HuH-7 (cell line): ENCODE data around the gene PHTF2.

Experiments
- DNase-seq: peaks from one replicate; pipeline ENCODE4 v3.0.0; 2011; ENCODE audit warnings: low spot score

The PHTF2 gene

DNA sequence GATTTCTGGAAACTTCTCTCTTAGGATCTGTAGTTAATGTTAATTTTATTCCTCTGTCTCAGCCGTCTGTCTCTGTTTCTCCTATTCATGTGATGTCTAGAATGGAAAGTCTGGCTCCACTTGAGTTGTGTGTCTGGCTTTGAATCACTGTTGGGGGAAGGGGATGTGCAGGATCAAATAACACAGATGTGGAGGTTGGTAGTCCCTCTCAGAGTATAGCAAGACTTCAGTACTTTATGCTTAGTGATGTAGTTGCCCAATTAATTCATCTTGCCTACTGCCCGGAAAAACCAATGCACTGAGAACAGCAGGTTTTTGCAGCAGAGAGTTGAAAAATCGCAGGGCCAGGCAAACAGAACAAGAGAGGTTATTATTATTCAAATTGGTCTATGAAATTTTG lies 79.2 kb downstream of the PHTF2 start:
- no peak for DNase-seq

DNA sequence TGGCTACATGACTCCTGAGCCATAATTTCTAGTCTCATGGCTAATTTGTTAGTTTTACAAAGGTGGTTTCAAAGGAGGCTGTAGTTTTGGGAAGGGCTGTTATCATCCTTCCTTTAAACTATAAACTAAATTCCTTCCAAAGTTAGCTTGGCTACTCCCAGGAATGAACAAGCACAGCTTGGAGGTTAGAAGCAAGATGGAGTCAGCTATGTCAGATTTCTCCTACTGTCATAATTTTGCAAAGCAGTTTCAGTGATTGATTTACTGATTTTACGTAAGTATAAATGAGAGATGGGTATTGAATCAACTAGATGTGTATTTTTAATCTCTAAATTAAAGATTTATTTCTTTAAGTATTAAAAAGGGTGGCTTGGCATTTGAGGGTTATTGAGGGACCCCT lies 79.9 kb downstream of the PHTF2 start:
- DNase-seq: no peak

DNA sequence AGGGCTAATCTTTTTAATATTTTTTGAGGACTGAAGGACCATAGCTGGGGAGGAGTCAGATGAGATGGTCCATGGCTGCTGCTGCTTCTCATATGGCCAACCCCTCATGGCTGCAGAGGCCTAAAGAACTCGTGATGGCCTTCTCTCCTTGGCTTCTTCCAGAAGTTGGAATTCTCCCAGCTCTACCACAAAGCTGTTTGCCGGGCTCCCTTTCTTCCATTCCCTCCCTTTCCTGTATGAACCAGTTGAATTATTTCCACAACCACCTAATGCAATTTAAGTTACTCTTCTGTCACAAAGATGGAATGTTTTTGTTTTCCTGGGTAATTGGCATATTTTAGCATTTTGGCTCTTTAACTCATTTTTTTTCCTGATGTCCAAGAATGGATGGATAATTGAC lies 80.7 kb downstream of the PHTF2 start:
- no peak for DNase-seq

- DNase-seq: no peak
Measured at GRCh38 chr7:77881871-77882270, 83.3 kb downstream of the PHTF2 start.

DNA sequence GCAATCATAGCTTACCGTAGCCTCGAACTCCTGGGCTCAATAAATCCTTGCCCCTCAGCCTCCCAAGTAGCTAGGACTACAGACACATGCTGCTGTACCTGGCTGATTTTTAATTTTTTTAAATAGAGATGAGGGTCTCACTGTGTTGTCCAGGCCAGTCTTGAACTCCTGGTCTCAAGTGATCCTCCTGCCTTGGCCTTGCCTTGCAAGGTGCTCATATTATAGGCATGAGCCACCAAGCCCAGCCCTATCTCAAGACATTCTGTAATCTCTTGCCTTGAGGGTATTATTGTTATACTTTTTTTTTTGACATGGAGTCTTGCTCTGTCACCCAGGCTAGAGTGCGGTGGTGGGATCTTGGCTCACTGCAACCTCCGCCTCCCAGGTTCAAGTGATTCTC lies 86.6 kb downstream of the PHTF2 start:
- no peak for DNase-seq

GRCh38 chr7:77887567-77887966 lies 89.0 kb downstream of the PHTF2 start:
- no peak for DNase-seq

- DNase-seq: no peak
Measured at GRCh38 chr7:77888998-77889397, 90.4 kb downstream of the PHTF2 start.

DNA sequence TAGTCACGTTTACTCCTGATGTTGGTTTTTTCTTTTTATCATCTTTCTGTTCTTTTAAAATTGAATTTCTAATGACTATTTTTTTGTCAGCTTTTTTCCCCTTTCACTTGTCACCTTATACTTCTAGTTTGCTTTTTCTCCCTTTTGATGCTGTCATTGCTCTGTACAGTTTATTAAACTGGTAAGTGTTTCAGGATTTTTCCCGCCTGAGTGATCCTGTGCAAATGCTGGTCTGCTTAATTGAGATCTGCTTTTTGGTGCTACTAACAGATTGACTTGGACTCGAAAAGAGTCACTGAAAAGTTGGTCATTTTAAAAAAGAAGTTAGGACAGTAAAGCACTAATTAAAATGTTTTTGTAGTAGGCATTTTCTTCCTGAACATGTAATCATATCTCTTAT lies 95.2 kb downstream of the PHTF2 start:
- no peak for DNase-seq

GRCh38 chr7:77894574-77895091 lies 96.1 kb downstream of the PHTF2 start:
- DNase-seq: no peak

GRCh38 chr7:77895905-77896304 lies 97.3 kb downstream of the PHTF2 start:
- no peak for DNase-seq

DNA sequence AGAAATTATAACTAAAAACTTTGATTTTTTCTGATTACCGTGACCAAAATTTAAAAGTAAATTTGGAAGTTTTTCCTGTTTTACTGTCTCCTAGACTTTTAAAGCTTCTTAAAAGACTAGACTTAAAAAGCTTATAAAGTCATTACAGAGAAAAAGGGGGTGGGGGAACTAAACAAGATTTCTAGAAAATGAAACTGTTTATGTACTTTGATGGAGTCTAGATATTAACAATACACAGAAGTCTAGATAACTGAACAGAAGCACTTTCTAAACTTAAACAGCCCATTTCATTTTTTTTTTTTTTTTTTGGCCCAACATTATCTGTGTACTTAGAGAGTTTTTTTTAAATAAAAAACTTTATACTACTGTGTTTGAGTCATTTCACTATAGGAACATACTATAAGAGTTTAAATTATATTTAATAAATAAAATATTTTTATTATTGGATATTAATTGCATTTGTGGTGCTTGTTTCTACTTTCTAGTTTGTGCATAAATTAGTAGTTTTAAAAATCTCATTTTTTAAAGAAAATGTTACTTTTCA lies 98.5 kb downstream of the PHTF2 start:
- no peak for DNase-seq

DNA sequence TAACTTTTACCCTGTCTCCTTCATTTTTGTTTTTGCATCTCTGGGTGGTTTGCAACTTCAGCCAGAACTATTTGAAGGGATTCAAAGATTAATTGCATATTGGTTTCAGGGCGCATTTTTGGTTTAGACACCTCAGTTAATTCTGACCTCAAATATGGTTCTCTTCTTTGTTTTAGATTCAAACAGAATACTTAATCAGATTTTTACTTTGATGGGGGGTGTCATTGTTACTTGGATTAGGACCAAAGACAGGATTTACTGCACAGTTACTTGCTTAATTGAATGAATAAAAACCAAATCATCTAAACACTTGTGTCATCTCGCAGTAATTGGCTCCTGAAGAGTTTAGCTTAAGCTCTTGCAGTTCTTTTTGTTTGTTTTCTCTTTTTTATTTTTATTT lies 100.9 kb downstream of the PHTF2 start:
- DNase-seq: no peak

- no peak for DNase-seq
Measured at GRCh38 chr7:77903597-77903996, 105.0 kb downstream of the PHTF2 start.

DNA sequence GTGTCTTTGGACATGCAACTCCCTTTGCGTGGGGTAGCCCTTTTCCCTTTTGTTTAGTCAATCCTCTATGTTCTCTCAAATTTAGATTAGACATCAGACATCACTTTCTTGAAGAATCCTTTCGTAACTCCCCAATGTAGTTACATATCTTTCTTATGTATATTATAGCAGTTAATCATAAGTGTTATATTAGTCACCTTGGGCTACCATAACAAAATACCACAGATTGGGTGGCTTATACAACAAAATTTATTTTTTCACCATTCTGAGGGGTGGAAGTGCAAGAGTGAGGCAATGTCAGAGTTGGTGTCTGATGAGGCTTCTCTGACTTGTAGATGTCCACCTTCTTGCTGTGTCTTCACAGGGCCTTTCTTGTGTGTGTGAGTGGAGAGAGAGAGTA lies 105.7 kb downstream of the PHTF2 start:
- no peak for DNase-seq

GRCh38 chr7:77907281-77907680 lies 108.7 kb downstream of the PHTF2 start:
- DNase-seq: no peak

DNA sequence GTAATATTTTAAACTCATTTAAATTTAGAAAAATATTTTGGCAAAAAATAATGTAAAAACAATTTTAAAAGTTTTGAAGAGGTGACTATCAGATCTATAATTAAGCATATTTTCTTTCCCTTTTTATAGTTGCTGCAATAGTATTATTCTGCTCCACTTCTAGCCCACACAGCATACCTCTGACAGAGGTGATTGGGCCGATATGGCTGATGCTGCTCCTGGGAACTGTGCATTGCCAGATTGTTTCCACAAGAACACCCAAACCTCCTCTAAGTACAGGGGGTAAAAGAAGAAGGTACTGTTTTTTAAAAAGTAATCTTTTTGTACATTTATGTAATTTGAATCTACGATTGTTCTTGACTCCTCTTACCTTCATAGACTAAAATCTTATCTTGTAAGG lies 110.1 kb downstream of the PHTF2 start:
- no peak for DNase-seq

DNA sequence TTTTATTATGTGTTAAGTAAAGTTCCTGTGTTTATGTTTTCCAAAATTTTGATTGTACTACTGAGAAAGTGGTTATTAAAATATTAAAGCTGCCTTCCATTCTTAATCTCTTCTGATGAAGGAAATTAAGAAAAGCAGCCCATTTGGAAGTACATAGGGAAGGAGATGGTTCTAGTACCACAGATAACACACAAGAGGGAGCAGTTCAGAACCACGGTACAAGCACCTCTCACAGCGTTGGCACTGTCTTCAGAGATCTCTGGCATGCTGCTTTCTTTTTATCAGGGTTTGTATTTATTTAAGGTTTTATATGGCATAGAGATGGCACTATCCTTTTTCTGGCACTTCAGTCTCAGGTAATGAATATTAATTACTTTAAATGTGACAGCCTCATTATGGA lies 111.6 kb downstream of the PHTF2 start:
- no peak for DNase-seq

- no peak for DNase-seq
Measured at GRCh38 chr7:77912293-77912692, 113.7 kb downstream of the PHTF2 start.

- DNase-seq: no peak
Measured at GRCh38 chr7:77913977-77914607, 115.5 kb downstream of the PHTF2 start.

DNA sequence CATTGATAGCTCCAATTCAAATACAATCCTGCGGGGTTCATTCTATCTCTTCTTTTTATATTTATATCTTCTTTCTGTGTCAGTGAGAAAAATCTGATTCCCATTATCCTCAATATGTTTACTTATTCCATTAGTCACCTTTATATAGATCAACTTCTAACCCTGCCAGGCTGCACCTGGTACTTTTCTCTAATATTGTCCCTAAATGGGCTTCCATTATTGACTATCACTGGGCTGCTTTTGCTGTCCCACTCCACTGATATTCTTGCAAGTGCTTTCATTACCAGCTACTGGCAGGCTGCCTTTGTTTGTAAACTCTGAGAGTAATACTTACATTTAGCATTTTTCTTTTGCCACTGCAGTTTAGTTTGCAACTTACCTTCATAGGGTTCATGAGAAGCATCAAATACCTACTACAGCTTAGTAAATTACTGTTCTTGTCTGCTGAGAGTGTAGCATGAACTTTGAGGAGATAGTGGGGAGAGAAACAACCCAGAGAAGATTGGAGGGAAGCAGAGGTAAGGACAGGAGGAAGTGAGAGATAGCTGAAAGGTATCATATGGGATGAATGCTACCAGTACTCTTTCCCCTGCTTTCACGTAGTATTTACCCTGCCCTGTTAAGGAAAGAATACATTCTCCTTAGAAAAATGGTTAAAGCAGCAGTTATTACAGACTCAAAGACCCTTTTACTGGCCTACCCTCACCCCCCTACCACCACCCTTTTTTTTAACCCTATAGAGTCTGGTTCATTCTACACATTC lies 119.1 kb downstream of the PHTF2 start:
- DNase-seq: no peak

DNA sequence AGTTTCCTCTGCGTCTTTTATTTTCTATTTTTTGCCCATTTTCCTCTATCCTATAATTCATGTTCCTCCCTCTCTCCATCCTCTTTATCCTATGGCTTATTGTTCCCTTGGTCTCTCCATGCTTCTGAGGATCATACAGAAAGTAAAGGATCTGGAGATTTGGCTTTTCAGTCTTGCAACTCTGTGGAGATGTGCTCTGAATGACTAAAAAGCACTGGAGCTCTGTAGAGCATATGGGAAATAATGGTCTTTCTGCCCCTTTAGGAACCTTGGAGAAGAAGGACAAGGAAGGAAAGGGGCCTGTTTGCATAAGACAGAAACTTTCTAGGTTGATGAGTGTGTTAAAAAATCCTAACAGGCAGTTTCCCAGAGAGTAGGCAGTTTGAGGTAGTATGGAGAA lies 120.1 kb downstream of the PHTF2 start:
- no peak for DNase-seq

- DNase-seq: no peak
Measured at GRCh38 chr7:77923419-77923818, 124.8 kb downstream of the PHTF2 start.

DNA sequence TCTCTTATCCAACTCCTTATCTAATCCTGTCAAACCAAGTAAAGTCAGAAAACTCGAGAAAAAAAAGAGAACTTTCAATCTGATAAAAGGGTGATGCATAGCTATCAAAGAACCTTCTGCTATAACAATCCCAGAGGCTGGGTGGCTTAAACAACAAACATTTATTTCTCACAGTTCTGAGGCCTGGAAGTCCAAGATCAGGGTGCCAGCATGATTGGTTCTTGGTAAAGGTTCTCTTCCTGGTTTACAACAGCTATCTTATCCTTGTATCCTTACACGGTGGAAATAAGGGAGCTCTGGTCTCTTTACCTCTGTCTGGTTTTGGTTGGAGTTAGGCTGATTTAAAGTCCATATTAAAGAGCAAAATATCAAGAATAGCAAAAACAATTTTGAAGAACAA lies 131.9 kb downstream of the PHTF2 start:
- DNase-seq: no peak

- no peak for DNase-seq
Measured at GRCh38 chr7:77931841-77932240, 133.3 kb downstream of the PHTF2 start.
